Endothelial cell of umbilical vein (primary cell): ENCODE data around the gene FAM83E.

Experiments
- CTCF ChIP-seq, 2 donors: IDR thresholded peaks; 1 replicate in 1 of 2; 2 replicates in 1 of 2; pipeline ENCODE4 v1.5.1; 2011; ENCODE audit warnings: low read length in 2 of 2, mild to moderate bottlenecking in 2 of 2, moderate library complexity in 2 of 2, control low read depth in 1 of 2, inconsistent platforms in 1 of 2, low read depth in 1 of 2; ENCODE audit not compliant: insufficient read depth in 1 of 2; ENCODE audit errors: extremely low read depth in 1 of 2
- EZH2 ChIP-seq: IDR thresholded peaks from 2 replicates; pipeline ENCODE4 v1.6.1; 2012; ENCODE audit warnings: borderline replicate concordance, low read depth, mild to moderate bottlenecking, moderate library complexity, low read length, inconsistent platforms; ENCODE audit not compliant: severe bottlenecking
- JUN ChIP-seq: IDR thresholded peaks from 2 replicates; pipeline ENCODE4 v1.6.1; 2011; ENCODE audit warnings: borderline replicate concordance, low read depth; ENCODE audit not compliant: insufficient read length, insufficient read depth
- POLR2A ChIP-seq: IDR thresholded peaks from 2 replicates; pipeline ENCODE4 v1.6.1; 2012; ENCODE audit warnings: low read depth, mild to moderate bottlenecking, control low read depth, low read length
- POLR2AphosphoS5 ChIP-seq: IDR thresholded peaks from 2 replicates; pipeline ENCODE4 v1.6.1; 2012; ENCODE audit warnings: low read depth, mild to moderate bottlenecking, control low read depth, low read length, moderate library complexity; ENCODE audit not compliant: insufficient read depth

- TF ChIP-seq CTCF (IDR thresholded peaks at IDR 0.05; ENCODE audit: extremely low read depth in 1 of 2, insufficient read depth in 1 of 2, low read depth in 1 of 2, low read length in 2 of 2) = no peak
- no peak for TF ChIP-seq POLR2AphosphoS5
- TF ChIP-seq POLR2A = no peak
- no peak for TF ChIP-seq EZH2
- no peak for TF ChIP-seq JUN
Measured at GRCh38 chr19:48631225-48631624, 16.3 kb upstream of the FAM83E start.
